Inflammatory macrophage (primary cell): ENCODE measurements around the gene ZC3H14.
A peak's percentile ranks its signal among the peaks of the same experiment; 100 is the strongest.

Experiments
- DNase-seq, 2 donors: peaks; one replicate each; pipeline ENCODE4 v3.0.0-alpha.2; 2020 to 2022

The ZC3H14 gene

DNA sequence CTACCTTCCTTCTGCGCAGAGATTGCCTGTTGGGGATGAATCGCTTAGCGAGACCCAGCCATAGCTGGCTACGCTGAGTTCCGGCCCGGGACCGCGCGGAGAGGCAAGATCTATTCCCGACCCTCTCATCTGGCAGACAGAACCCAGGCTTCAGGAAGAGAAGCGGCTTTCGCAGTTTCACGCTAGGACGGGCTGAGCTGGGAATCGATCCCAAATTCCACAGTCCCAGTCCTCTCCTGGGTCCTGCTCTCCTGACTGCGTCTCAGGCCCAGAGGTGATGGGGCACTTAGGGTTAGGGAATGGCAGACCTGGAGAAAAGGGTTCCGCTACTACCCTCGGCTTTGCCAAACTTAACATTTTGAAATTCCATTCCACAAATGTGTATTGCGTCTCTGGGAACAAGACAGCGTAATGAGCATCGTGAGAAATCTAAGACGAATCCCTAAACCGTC lies 10.8 kb upstream of the ZC3H14 start:
- no peak for DNase-seq

DNA sequence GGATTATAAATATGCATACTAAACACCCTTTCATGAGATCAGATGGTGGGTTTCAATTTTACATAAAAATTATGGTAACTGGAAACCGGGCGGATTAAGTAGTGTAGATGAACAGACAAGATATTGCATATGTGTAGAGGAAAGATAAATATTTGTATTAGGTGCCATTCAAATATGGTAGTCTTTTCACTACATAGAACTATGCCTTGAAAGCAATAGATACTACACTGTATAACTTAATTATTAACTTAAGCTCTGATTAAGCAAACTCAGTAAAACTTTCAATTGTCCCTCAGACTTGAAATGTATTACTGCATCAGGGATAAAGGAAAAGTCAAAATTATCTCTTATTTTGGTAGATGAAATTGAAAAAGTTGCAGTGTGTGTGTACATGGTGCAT lies 10.0 kb upstream of the ZC3H14 start:
- DNase-seq = no peak

DNA sequence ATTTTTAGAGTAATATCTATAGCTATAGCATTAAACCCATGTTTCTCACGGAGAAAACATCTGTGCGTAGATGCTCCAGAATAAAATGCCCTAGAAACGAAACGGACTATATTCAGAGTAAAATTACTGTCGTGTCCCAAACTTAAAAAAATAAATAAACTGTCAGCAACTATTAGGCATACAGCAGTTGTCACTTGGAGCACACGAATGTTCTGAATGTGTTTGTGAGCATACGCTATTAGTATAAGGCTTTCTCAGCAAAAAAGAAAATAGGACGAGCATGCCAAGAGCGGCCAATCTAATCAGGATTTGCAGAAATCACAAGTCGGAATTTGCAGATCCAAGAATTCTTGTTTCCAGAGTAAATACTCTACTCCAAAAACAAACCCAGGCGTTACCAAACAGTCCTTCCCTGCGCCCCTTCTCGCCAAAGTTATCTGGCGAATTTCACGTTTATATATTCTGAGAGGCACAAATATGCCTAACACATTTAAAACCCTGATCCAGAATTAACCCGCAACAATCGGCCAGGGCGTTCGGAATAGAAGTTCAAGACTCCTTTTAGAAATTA lies 8.9 kb upstream of the ZC3H14 start:
- DNase-seq = no peak

DNA sequence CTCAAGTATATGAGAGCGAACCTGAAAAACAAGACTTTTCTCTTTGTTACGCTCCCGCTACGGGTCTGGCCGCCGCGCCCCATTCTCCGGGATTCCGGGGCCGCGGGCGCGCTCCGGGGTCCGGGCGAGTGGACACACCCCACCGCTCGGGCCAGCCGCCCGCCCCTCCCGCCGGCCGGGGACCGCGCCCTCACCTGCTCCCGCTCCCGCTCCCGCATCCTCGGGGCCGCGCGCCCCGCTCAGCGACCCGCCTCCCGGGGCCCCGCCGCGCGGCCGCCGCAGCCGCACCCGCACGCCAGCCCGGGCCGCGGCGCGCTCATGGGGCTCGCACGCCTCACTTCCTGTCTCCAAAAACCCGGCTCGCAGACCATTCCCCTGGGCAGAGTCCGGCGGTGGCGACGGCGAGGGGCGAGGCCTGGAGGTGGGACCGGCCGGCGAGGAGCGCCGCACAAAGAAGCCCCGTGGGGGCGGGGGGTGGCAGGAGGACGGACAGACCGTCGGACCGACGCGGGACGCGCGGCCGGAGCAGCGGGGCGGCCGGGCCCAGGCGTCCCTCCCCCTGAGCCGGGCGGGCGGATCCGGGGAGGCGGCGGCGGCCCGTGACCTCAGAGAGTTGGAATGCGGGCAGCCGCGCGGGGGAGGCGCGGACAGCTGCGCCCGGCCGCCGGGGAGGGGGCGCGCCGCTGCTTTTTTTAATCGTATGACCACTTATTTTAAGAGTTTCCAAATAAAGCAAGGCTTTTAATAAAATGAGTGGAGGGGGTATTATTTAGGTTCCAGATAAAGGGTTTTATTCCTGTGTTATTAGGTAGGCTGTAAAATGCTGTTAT lies 8.2 kb upstream of the ZC3H14 start, which contains the start of gene PTPN21:
Gene PTPN21 (minus strand): TSS at position 551 of the 830 bp plus-strand sequence. CDS start 4,590 bp downstream, outside the sequence.
- DNase-seq = peak in 1 of 2 donors; percentile 31

DNA sequence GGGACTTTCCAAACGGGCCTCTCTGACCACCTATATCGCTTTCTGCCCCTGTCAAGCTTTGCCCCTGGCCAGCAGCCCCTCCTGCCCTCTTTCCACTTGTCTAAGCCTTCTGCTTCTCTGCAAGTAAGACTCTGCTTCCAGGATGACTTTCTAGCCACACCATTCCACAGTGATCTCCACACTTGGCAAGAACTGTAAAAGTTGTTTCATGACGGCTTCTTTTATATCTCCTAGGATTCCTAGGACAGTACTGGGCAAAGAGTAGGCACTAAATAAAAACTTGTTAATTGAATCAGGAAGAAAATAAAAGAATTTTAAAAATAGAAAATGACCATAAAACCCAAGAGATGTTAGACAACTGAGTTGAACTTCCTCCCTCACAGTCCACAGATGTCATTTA lies 6.3 kb upstream of the ZC3H14 start:
- DNase-seq = no peak

DNA sequence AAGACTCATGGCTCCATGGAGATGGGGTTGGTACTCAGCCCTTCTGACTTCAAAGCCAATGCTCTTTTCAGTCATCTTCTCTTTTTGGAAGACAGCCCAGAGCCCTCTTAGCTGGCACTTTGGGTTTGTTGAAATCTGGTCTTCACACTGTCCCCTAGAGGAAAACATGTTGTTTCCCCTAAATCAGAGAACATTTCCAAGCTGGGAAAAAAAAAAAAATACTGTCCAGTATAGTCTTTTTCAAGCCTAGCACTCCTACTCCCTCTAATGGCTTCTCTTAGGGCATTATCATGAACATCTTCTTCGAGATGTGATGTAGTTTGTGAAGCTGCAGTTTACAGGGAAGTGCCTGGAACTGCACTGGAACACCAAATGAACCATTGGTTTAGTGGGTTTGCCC lies 3.0 kb upstream of the ZC3H14 start:
- DNase-seq = no peak

DNA sequence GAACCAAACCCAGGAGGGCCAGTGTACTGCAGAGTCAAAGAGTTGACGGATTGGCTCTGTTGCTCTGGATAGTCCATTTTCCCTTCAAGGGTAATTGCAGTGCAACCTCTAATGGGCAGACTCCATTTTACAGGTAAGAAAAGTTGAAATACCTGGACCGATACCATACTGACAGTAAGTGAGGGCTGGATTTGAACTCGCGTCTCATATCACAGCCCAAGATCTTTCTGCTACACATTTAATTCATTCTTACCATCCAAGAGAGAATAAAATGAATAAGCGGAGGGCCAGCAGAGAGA lies 356 bp upstream of the ZC3H14 start:
- no peak for DNase-seq

DNA sequence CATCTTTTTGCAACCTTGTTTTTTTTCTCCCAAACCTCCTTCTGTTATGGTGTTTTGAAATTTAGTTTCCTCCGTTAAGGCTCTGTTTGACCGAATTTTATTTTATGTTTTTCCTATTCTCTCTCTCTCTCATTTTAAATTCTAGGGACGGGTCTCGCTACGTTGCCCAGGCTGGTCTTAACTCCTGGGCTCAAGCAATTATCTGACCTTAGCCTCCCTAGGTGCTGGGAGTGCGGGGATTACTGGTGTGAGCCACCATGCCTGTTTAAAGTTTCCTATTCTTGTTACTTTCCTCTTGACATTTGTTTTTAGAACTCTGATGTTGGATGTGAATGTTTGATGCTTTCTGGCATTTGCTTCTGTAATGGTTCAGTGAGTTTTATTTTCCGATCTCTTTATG lies 1.0 kb downstream of the ZC3H14 start:
- no peak for DNase-seq

DNA sequence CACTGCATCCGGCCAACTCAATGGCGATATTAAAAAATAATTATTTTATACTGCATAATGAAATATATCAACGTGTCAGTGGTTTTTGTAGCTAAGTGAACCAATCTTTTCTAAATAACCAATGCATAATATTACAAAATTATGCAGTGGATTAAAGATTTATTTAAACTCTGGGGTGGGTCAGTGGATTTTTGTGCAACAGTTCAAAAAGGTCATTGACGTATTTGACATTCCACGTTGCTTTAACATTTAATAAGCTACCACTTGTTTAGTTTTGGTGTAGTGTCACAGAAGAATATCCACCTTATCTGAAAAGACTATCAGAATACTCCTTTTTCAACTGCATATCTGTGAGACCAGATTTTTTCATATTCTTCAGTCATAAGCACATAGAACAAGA lies 2.6 kb downstream of the ZC3H14 start:
- no peak for DNase-seq

DNA sequence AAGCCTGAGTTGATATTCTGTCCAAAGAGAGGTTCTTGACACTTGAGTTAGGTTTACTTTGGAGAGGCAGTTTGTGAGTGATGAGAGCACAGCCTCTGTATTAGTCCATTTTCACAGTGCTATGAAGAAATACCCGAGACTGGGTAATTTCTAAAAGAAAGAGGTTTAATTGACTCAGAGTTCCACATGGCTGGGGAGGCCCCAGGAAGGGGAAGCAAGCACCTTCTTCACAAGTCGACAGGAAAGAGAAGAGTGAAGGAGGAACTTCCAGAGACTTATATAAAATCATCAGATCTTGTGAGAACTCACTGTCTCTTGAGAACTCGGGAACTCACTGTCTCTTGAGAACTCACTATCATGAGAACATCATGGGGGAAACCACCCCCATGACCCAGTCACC lies 5.4 kb downstream of the ZC3H14 start:
- no peak for DNase-seq

DNA sequence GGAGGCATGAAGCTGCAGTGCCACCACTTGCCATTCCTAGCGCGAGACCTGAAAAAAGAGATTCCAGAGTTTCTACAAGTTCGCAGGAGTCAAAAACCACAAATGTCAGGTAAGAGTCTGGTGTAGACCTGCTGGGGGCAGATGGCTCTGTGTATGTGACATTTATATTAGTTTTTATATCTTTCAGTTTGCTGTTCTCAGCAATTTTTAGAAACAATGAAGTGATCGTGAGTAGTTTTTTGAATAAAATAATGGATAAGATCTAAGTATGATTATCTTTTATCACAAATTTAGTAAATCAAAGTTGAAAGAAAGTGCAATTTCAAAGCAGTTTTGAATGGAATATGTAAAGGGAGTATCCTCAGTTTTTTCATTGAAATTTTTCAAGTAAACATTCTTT lies 9.3 kb downstream of the ZC3H14 start:
- DNase-seq = no peak

DNA sequence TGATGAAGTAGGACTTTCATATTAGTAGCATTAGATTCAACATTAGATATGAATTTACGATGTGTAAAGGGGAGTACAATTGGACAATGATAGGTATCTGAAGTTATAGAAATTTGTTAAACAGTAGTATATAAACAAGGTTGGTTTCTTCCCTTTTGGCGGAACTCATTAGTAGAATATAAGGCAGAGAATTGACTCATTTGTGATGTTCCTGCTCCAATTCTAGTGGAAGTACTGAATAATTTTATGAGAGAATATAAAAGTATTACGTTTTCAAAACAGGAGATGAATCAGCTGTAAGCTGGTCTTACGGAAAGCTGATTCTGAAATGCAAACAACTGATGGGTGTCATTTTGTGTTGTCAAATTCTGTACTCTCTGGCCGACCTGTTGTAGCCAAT lies 13.4 kb downstream of the ZC3H14 start:
- no peak for DNase-seq

DNA sequence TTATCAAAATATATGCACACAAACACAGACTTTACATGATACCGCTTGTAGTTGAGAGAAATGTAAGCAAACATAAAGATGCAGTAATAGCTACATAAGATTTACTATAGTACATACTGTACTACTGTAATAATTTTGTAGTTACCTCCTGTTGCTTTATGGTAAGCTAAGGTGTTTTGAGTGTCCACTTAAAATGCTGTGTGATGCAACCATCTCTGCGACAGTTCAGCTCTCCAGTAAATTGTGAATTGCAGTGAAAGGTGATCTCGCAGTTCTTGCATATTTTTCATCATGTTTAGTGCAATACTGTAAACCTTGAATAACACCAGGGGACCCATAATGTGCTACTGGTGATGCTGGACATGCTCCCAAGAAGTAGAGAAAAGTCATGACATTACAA lies 21.6 kb downstream of the ZC3H14 start:
- DNase-seq = no peak

DNA sequence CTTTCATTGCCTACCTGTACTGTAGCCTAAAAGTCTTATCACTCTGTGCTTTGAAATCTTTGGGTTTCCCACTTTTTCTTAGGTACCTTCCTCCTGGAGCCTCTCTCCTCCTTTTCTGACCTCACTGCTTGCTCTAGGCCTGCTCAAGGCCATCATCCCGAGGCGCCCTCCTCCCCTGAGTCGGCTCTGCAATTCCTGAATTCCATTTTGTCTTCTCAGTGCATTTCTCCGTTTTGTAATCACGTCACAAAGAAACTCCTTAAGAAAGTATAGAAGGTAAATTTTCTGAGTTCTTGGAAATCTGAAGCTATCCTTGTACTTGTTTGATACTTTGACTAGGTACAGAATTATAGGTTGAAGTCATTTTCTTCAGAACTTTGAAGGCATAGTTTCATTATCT lies 25.2 kb downstream of the ZC3H14 start:
- DNase-seq = no peak

DNA sequence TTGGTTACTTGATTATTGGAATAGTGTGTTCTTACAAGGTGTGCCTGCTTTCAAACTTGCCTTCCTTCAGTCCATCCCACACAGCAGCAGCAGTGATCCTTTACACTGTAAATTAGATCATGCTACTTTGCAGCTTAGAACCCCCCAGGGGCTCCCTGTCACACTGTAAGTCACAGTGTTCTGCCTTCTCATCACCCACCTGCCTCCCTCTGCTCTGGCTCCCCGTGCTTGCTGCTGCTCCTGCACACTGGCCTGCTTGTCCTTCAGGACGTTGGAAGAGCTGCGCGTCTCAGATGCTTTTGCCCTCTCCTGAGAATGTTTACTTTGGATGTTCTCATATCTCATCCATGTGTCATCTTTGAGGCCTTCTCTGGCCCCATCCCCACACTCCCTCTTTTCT lies 27.3 kb downstream of the ZC3H14 start:
- DNase-seq = no peak

DNA sequence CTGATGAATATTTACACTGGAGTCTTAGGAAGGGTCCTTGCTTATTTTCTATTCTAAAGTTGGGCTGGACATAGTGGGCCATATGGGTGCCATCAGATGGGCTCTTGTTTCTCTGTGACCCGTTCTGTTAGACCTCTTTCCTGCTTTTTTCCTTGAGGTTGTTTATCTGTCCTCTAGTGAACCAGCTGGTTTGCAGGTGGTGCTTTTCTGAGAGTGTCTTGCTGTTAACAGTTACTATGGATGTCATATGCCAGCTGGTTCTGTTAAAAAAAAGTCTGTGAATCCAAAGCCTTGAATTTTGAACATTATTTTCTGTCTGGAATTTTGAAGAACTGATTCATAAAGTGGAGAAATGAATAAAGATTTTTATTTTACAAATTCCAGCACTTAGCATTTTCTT lies 29.2 kb downstream of the ZC3H14 start:
- no peak for DNase-seq

DNA sequence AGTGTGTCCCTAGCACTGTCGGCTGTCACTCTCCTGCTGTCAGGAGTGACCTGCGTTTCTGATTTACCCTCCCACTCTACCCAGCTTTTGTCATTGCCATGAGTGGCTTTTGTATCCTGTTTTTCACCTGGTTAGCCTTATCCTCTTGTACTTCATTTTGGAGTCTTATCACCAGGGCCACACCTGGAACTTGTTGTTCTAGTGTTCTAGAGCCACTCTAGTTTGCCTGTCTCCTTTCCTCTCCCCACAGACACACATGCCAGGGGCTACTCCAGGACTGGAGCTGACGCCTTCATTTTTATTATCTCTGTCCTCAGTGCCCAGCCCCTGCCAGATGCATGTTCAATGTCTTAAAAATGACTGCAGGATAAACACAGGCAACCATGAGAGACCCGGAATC lies 34.2 kb downstream of the ZC3H14 start:
- no peak for DNase-seq

DNA sequence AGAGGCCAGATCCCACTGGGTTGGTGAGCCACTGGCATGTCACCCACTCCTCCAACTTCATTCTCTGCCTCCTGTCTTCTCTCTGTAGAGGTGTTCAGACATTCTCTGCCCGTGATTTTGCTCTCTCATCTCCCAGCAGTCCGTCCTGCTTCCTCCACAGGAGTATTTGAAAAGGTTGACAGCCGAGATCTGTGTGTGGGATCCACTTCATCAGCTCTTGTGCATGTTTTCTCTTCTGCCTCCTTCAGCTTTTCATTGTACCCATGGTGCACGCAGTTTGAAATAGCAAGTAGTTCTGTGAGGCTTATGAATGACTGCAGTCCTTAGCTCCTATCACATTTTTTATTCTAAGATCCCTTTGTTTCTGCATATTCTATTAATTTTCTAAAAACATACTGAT lies 34.8 kb downstream of the ZC3H14 start:
- no peak for DNase-seq

DNA sequence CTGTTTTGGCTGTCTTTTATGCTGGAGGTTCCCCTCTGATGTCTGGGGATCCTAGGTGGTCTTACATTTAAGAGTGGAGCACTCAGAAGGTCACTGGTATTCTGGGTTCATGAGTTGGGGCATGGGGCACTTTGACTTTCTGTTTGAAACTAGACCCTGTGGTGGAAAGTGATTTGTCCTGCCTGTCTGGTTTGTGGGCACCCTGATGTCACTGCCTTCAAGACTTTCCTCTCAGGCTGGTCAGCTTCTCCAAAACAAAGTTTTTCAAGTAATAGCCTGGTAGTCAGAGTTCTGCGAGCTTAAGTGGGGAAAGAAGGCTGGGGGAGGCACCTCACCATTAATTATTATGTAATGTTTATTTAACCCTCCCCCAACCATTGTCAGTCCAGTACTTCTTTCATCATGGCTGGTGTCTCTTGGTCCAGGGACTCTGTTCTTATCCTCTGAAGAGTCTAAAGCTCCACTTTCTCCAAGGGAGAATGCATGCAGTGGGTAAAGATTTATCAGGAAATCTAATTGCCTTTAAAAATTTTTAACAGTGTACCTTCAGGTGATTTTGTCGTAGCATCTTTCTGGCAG lies 35.3 kb downstream of the ZC3H14 start:
- no peak for DNase-seq

DNA sequence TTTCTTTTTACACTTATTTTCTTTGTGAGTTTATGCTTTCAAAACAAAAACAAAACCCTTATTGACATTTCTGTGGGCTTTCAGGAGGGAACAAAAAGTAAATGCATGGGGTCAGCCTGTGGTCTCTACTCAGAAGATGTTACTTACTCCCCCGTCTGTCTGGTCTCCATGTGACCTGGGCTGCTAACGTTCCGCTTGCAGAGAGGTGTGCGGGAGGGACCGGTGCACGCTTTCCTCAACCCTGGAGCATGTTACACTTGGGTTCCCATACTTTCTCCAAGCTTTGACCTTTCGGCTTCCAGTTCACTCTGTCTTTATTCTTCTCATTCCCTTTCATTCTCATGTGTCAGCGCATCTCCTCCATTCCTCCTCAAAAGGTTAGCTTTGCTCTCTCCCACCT lies 36.5 kb downstream of the ZC3H14 start:
- no peak for DNase-seq

DNA sequence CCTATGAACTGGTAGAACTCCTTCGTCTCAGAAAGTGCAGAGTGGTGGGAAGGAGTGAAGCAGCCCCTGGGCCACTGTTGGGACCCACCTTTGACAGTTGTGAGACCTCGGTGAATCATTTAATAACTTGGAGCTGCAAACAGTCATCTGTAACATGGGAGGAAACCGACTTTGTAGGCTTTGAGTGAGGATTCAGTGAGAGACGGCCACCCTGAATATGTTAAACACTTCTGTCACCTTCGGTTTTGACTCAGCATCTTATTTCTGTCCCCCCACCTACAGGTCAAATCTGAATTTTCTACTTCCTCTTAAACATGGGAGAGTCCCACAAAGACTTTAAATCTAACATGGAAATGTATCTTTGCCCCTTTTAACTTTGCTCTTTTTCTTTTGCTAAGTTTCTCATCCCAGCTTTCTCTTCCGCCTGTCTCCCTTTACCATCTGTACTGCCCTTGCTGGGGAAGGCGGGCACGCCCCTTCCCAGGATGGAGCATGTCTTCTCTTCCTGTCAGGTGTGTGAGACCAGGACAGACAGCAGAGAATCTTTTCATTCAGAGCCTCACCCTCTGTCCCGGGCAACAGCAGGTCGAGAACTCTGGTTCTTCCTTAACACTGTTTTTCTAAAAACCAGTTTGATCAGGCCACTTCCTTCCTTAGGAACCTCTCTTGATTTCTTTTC lies 37.1 kb downstream of the ZC3H14 start:
- no peak for DNase-seq

DNA sequence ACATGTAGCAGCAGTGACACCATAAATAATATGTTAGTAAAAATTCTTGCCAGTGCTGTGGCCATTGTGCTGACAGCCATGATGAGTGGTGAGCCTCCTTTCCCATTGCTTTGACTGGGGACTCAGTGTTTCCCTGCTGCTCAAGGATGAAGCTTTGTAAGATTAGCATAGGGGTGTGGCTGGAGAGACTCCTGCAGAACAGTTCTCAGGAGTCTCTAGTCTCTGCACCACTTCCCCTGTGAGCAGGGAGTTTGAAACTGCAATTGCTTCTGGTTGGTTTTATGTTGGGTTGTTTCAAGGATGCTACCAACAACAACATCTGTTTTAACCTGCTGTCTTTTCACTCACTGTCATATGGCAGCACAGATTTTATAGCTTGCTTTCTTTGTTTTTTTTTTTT lies 41.4 kb downstream of the ZC3H14 start:
- DNase-seq = no peak

DNA sequence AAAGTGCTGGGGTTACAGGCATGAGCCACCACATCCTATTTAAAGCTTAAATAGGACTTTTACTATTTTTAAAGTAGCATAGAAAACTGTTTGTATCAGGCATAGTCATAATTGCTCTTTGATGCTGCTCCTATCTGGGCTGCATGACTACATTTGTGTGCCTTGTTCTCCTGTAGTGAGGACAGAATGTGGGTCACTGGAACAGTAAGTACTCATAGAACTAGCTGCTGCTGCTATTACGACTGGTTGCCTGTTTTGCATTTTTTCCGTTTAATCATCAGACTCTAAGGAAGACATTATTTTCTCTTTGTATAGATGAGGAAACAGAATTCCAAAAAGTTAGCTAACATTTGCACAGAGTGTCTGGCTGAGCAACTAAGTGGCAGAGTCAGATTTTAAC lies 42.8 kb downstream of the ZC3H14 start:
- no peak for DNase-seq

DNA sequence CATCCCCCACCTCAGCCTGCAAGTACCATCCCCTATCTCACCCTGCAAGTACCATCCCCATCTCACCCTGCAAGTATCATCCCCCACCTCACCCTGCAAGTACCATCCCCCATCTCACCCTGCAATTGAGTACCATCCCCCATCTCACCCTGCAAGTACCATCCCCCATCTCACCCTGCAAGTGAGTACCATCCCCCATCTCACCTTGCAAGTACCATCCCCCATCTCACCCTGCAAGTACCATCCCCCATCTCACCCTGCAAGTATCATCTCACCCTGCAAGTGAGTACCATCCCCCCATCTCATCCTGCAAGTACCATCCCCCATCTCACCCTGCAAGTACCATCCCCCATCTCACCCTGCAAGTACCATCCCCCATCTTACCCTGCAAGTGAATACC lies 45.0 kb downstream of the ZC3H14 start:
- DNase-seq = no peak
